ENCODE measurements around the gene FAM171A1. TPM values are rescaled to one million over a fixed set of nuclear protein-coding genes. Genes with fewer than 3 reads are reported as not detected.

The FAM171A1 gene
- total RNA-seq, 1 donor from 2014 or later = 113 TPM

DNA sequence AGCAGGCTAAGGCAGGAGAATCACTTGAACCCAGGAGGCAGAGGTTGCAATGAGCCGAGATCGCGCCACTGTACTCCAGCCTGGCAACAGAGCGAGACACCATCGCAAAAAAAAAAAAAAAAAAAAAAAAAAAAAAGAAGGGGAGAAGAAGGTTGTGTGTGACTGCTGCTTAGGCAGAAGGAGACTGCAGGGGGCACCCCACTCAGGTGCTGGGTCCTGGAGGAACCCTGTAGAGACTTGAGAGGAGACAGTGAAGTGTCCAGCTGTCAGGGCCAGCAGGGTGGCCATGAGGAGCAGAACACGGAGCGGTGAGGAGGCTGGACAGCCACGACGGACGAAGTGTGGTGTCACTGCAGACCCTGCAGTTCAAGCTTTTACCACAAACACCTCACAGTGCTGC, 103.6 kb downstream of the FAM171A1 start:
- TF ChIP-seq, protein P1, sequence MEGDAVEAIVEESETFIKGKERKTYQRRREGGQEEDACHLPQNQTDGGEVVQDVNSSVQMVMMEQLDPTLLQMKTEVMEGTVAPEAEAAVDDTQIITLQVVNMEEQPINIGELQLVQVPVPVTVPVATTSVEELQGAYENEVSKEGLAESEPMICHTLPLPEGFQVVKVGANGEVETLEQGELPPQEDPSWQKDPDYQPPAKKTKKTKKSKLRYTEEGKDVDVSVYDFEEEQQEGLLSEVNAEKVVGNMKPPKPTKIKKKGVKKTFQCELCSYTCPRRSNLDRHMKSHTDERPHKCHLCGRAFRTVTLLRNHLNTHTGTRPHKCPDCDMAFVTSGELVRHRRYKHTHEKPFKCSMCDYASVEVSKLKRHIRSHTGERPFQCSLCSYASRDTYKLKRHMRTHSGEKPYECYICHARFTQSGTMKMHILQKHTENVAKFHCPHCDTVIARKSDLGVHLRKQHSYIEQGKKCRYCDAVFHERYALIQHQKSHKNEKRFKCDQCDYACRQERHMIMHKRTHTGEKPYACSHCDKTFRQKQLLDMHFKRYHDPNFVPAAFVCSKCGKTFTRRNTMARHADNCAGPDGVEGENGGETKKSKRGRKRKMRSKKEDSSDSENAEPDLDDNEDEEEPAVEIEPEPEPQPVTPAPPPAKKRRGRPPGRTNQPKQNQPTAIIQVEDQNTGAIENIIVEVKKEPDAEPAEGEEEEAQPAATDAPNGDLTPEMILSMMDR (IDR thresholded peaks at IDR 0.05; ENCODE audit: unreplicated experiment) = no peak
- peaks cover 9% of the 10 kb centered on the region for H3K27me3 Mint-ChIP-seq (ENCODE audit: unreplicated experiment)

GRCh38 chr10:15266117-15266516, 105.0 kb downstream of the FAM171A1 start:
- Mint-ChIP-seq H3K27me3 (ENCODE audit: unreplicated experiment) (peaks cover 9% of the 10 kb centered on the region), H3K9me3 (ENCODE audit: unreplicated experiment) (no peaks in the 10 kb centered on the region), H3K4me1 (ENCODE audit: unreplicated experiment) (peaks cover 11% of the 10 kb centered on the region), H3K27ac (ENCODE audit: unreplicated experiment) (no peak overlapping the region), H3K4me3 (ENCODE audit: unreplicated experiment) (no peak overlapping the region), H3K36me3 (ENCODE audit: low read depth, unreplicated experiment) (peaks cover 36% of the 10 kb centered on the region)
- TF ChIP-seq, protein P1 (IDR thresholded peaks at IDR 0.05; ENCODE audit: unreplicated experiment) = no peak
- no peak for DNase-seq (ENCODE audit: low spot score)

More for the DNA sequence above, 103.6 kb downstream of the FAM171A1 start:
- Mint-ChIP-seq H3K9me3 (ENCODE audit: unreplicated experiment) (no peaks in the 10 kb centered on the region), H3K36me3 (ENCODE audit: low read depth, unreplicated experiment) (peaks cover 42% of the 10 kb centered on the region), H3K4me3 (ENCODE audit: unreplicated experiment) (no peak overlapping the region), H3K4me1 (ENCODE audit: unreplicated experiment) (peaks cover 11% of the 10 kb centered on the region), H3K27ac (ENCODE audit: unreplicated experiment) (no peak overlapping the region)
- no peak for DNase-seq (ENCODE audit: low spot score)

DNA sequence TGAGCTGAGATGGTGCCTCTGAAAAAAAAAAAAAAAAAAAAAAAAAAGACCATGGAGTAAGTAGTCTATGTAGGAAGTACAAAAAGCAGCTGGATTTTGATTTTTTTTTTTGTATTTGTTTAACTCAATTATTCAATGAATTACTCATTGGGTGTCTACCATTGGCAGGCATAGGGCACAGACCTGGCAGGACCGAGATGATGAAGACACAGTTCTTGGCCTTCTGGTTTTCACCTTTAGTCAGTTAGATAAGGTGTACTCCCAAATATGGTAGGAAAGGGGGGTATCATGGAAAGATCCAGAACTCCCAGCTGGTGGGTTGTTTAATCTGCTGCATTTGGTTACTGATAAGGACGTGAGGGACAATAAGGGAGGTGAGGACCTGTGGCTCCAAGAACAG, 105.5 kb downstream of the FAM171A1 start:
- H3K9me3 Mint-ChIP-seq (ENCODE audit: unreplicated experiment) = no peaks in the 10 kb centered on the region

GRCh38 chr10:15265056-15265455, 106.0 kb downstream of the FAM171A1 start:
- H3K4me3 Mint-ChIP-seq (ENCODE audit: unreplicated experiment) = no peak overlapping the region
- peaks cover 11% of the 10 kb centered on the region for H3K4me1 Mint-ChIP-seq (ENCODE audit: unreplicated experiment)
- no peaks in the 10 kb centered on the region for H3K9me3 Mint-ChIP-seq (ENCODE audit: unreplicated experiment)

More for the DNA sequence above, 105.5 kb downstream of the FAM171A1 start:
- H3K4me1 Mint-ChIP-seq (ENCODE audit: unreplicated experiment) = peaks cover 11% of the 10 kb centered on the region
- H3K4me3 Mint-ChIP-seq (ENCODE audit: unreplicated experiment) = no peak overlapping the region
- TF ChIP-seq, protein P1 (IDR thresholded peaks at IDR 0.05; ENCODE audit: unreplicated experiment) = no peak
- peaks cover 9% of the 10 kb centered on the region for H3K27me3 Mint-ChIP-seq (ENCODE audit: unreplicated experiment)
- H3K36me3 Mint-ChIP-seq (ENCODE audit: low read depth, unreplicated experiment) = peaks cover 33% of the 10 kb centered on the region
- DNase-seq (ENCODE audit: low spot score) = no peak
- H3K27ac Mint-ChIP-seq (ENCODE audit: unreplicated experiment) = peak overlapping the region; percentile 39

GRCh38 chr10:15263657-15264323, 107.3 kb downstream of the FAM171A1 start:
- no peak for DNase-seq (ENCODE audit: low spot score)
- TF ChIP-seq, protein P1 (IDR thresholded peaks at IDR 0.05; ENCODE audit: unreplicated experiment) = no peak
- peaks cover 24% of the 10 kb centered on the region for H3K36me3 Mint-ChIP-seq (ENCODE audit: low read depth, unreplicated experiment)
- H3K27me3 Mint-ChIP-seq (ENCODE audit: unreplicated experiment) = peaks cover 8% of the 10 kb centered on the region
- H3K27ac Mint-ChIP-seq (ENCODE audit: unreplicated experiment) = no peak overlapping the region
- no peak overlapping the region for H3K4me3 Mint-ChIP-seq (ENCODE audit: unreplicated experiment)
- peaks cover 11% of the 10 kb centered on the region for H3K4me1 Mint-ChIP-seq (ENCODE audit: unreplicated experiment)
- no peaks in the 10 kb centered on the region for H3K9me3 Mint-ChIP-seq (ENCODE audit: unreplicated experiment)

More at GRCh38 chr10:15265056-15265455, 106.0 kb downstream of the FAM171A1 start:
- peaks cover 33% of the 10 kb centered on the region for H3K36me3 Mint-ChIP-seq (ENCODE audit: low read depth, unreplicated experiment)
- no peak for DNase-seq (ENCODE audit: low spot score)
- H3K27me3 Mint-ChIP-seq (ENCODE audit: unreplicated experiment) = peaks cover 9% of the 10 kb centered on the region
- H3K27ac Mint-ChIP-seq (ENCODE audit: unreplicated experiment) = no peak overlapping the region
- TF ChIP-seq, protein P1 (IDR thresholded peaks at IDR 0.05; ENCODE audit: unreplicated experiment) = no peak

Data from endothelial cell (in vitro differentiated cells).